Fibroblast of lung (primary cell): ENCODE results near the gene TMEM63C.

ENCODE experiments used
- EZH2 ChIP-seq: IDR thresholded peaks from 2 replicates; pipeline ENCODE4 v1.5.1; 2012; ENCODE audit warnings: low read length, control low read depth, mild to moderate bottlenecking; ENCODE audit errors: missing control alignments
- TF ChIP-seq, protein P1 (sequence below), 2 donors: IDR thresholded peaks in 1 of 2; conservative IDR thresholded peaks in 1 of 2; 1 replicate in 1 of 2; 2 replicates in 1 of 2; pipeline ENCODE4 v1.5.1; 2011 to 2012; ENCODE audit warnings: low read length in 2 of 2, control low read depth in 1 of 2, inconsistent platforms in 1 of 2, low read depth in 1 of 2, mild to moderate bottlenecking in 1 of 2

- no peak for TF ChIP-seq EZH2
- TF ChIP-seq, protein P1, sequence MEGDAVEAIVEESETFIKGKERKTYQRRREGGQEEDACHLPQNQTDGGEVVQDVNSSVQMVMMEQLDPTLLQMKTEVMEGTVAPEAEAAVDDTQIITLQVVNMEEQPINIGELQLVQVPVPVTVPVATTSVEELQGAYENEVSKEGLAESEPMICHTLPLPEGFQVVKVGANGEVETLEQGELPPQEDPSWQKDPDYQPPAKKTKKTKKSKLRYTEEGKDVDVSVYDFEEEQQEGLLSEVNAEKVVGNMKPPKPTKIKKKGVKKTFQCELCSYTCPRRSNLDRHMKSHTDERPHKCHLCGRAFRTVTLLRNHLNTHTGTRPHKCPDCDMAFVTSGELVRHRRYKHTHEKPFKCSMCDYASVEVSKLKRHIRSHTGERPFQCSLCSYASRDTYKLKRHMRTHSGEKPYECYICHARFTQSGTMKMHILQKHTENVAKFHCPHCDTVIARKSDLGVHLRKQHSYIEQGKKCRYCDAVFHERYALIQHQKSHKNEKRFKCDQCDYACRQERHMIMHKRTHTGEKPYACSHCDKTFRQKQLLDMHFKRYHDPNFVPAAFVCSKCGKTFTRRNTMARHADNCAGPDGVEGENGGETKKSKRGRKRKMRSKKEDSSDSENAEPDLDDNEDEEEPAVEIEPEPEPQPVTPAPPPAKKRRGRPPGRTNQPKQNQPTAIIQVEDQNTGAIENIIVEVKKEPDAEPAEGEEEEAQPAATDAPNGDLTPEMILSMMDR (conservative IDR thresholded peaks at IDR 0.05 in 1 of 2, IDR thresholded peaks at IDR 0.05 in 1 of 2; ENCODE audit: low read depth in 1 of 2, low read length in 2 of 2), result no peak
Observed at GRCh38 chr14:77201696-77202095, 20.1 kb downstream of the TMEM63C start.
